NCI-H1436 treated with DMSO at 0.1 percent for 48 hours (cell line): ENCODE measurements around the gene NTHL1.

Source experiments
- DNase-seq: peaks from one replicate; lab custom pipeline; 2025; lab: John Stamatoyannopoulos, UW

NTHL1 gene

GRCh38 chr16:1991948-1992703, 55.5 kb downstream of the NTHL1 start:
- no peak for DNase-seq

GRCh38 chr16:1991588-1991947, 56.1 kb downstream of the NTHL1 start:
- DNase-seq = no peak

- no peak for DNase-seq
These were observed 56.5 kb downstream of the NTHL1 start for GRCh38 chr16:1991135-1991551.

GRCh38 chr16:1990351-1991134, 57.1 kb downstream of the NTHL1 start:
- DNase-seq = no peak

- no peak for DNase-seq
These were observed 57.6 kb downstream of the NTHL1 start for GRCh38 chr16:1990101-1990350.
